Stomach (tissue), 9 donors: Measurements from ENCODE around the gene SUPT3H. TPM values are rescaled to one million over a fixed set of nuclear protein-coding genes. Genes with fewer than 3 reads are reported as not detected.

ENCODE experiments used
- DNase-seq, 2 donors: peaks; one replicate each; pipeline versions ENCODE4 v3.0.0 to v3.0.0-alpha.2; 2013 to 2019
- H3K27ac ChIP-seq, 5 donors: fragments of 200-600 bp in 4 of 5; sonication (generic) in 4 of 5; one replicate each; pipeline ENCODE4 v1.5.1; 2013 to 2019; ENCODE audit warnings: mild to moderate bottlenecking in 1 of 5, moderate library complexity in 1 of 5
- H3K27me3 ChIP-seq, 3 donors: fragments of 200-600 bp; sonication (generic); one replicate each; pipeline ENCODE4 v1.5.1; 2017 to 2019; ENCODE audit warnings: mixed run types in 1 of 3
- H3K36me3 ChIP-seq, 4 donors: fragments of 200-600 bp; sonication (generic); 1 replicate in 3 of 4; 2 replicates in 1 of 4; pipeline ENCODE4 v1.5.1; 2016 to 2019
- H3K4me1 ChIP-seq, 4 donors: fragments of 200-600 bp; sonication (generic); one replicate each; pipeline ENCODE4 v1.5.1; 2016 to 2019
- H3K4me3 ChIP-seq, 4 donors: fragments of 200-600 bp; sonication (generic) in 3 of 4; one replicate each; pipeline ENCODE4 v1.5.1; 2016 to 2019; ENCODE audit warnings: mild to moderate bottlenecking in 1 of 4
- H3K9me3 ChIP-seq, 4 donors: fragments of 200-600 bp; sonication (generic); one replicate each; pipeline ENCODE4 v1.5.1; 2016 to 2019
- CTCF ChIP-seq, 7 experiments: fragments of 450-650 bp in 4 of 7; fragments of 200-600 bp in 3 of 7; sonication (generic) in 3 of 7; IDR thresholded peaks; one replicate each; pipeline ENCODE4 v1.5.1; 2016 to 2019; ENCODE audit warnings: antibody characterized with exemption in 7 of 7, control low read depth in 2 of 7, mild to moderate bottlenecking in 1 of 7
- EP300 ChIP-seq: sonication (generic); formaldehyde crosslinking; IDR thresholded peaks from one replicate; pipeline ENCODE4 v1.6.1; 2017; ENCODE audit warnings: antibody characterized with exemption
- POLR2A ChIP-seq, 4 donors: fragments of 450-650 bp; IDR thresholded peaks; one replicate each; pipeline ENCODE4 v1.6.1; 2016; ENCODE audit warnings: antibody characterized with exemption in 4 of 4, control low read depth in 2 of 4, mild to moderate bottlenecking in 1 of 4, moderate library complexity in 1 of 4
- POLR2AphosphoS5 ChIP-seq, 3 donors: sonication (generic); formaldehyde crosslinking; IDR thresholded peaks; one replicate each; pipeline ENCODE4 v1.6.1; 2016; ENCODE audit warnings: antibody characterized with exemption in 3 of 3
- WGBS, 5 donors: extraction: QIAGEN DNeasy Blood & Tissue Kit in 3 of 5; methylation state at CpG; one replicate each; pipeline versions ENCODE4 v1.1.5 to v1.1.7; 2013 to 2018; 5-methylcytosine and 5-hydroxymethylcytosine counted together
- intact Hi-C: fragments of 100-400 bp; cut with DNase I; formaldehyde crosslinking; loops from one replicate; pipeline ENCODE4 v1.15.1; 2023; ENCODE audit warnings: low total_unique reads
- polyA plus RNA-seq, 3 donors: library from polyadenylated mRNA; stranded (reverse); fragments of 200-250 nt; gene quantifications; one replicate each; pipeline ENCODE4 v1.2.3, GENCODE V29; 2013
- total RNA-seq, 5 donors: library from RNA; depleted of rRNA; stranded (reverse); fragments of >200 nt; gene quantifications; one replicate each; pipeline versions ENCODE4 v1.1.0 to v1.2.3, GENCODE V29; 2014 to 2016
- donor health status: healthy with polysubstance abuse.
- donor health status: Bipolar disorder and iron deficiency.
- donor health status: healthy.

SUPT3H gene
- total and polyA plus RNA-seq, 8 donors, result 0.29 to 16.2 (median 4.0) TPM; not detected in 1

GRCh38 chr6:45170309-45170708, 207.4 kb downstream of the SUPT3H start:
- DNase-seq, result no peak
- Histone ChIP-seq H3K27me3 (no peaks in the 10 kb centered on the region), H3K9me3 (no peaks in the 10 kb centered on the region), H3K4me1 (no peaks in the 10 kb centered on the region), H3K4me3 (no peak overlapping the region), H3K36me3 (no peaks in the 10 kb centered on the region), H3K27ac (no peak overlapping the region)
- TF ChIP-seq EP300, result no peak
- TF ChIP-seq CTCF (IDR thresholded peaks at IDR 0.05), result no peak
- no peak for TF ChIP-seq POLR2AphosphoS5 (IDR thresholded peaks at IDR 0.05)
- TF ChIP-seq POLR2A (IDR thresholded peaks at IDR 0.05), result no peak
- intact Hi-C loops, result no loop called here
- 74 to 89% (median 82%) methylated on average over 2 of the region's 2 CpGs for WGBS, 5 donors

GRCh38 chr6:45169815-45170214, 207.9 kb downstream of the SUPT3H start:
- 71 to 84% (median 80%) methylated on average over 2 of the region's 2 CpGs for WGBS, 5 donors
- H3K36me3 ChIP-seq, result no peaks in the 10 kb centered on the region
- no peak overlapping the region for H3K4me3 ChIP-seq
- no peak for TF ChIP-seq EP300
- TF ChIP-seq POLR2AphosphoS5 (IDR thresholded peaks at IDR 0.05), result no peak
- no peak for TF ChIP-seq CTCF (IDR thresholded peaks at IDR 0.05)
- no peak for TF ChIP-seq POLR2A (IDR thresholded peaks at IDR 0.05)
- H3K27ac ChIP-seq, result no peak overlapping the region
- no peaks in the 10 kb centered on the region for H3K27me3 ChIP-seq
- no peaks in the 10 kb centered on the region for H3K4me1 ChIP-seq
- no peaks in the 10 kb centered on the region for H3K9me3 ChIP-seq
- DNase-seq, result no peak
- intact Hi-C loops, result no loop called here

GRCh38 chr6:45163952-45164766, 213.6 kb downstream of the SUPT3H start:
- WGBS, 5 donors, result 85 to 97% (median 88%) methylated on average over 3 of the region's 3 CpGs
- Histone ChIP-seq H3K27me3 (no peaks in the 10 kb centered on the region), H3K4me3 (no peak overlapping the region), H3K9me3 (no peaks in the 10 kb centered on the region), H3K27ac (no peak overlapping the region), H3K36me3 (no peaks in the 10 kb centered on the region), H3K4me1 (no peaks in the 10 kb centered on the region)
- intact Hi-C loops, result no loop called here
- no peak for TF ChIP-seq POLR2AphosphoS5 (IDR thresholded peaks at IDR 0.05)
- no peak for DNase-seq

GRCh38 chr6:45160305-45160704, 217.4 kb downstream of the SUPT3H start:
- DNase-seq, result no peak
- 91 to 96% (median 94%) methylated on average over 4 of the region's 4 CpGs for WGBS, 5 donors
- H3K4me3 ChIP-seq, result no peak overlapping the region
- no peaks in the 10 kb centered on the region for H3K36me3 ChIP-seq
- no peaks in the 10 kb centered on the region for H3K27me3 ChIP-seq
- H3K9me3 ChIP-seq, result no peaks in the 10 kb centered on the region
- intact Hi-C loops, result no loop called here
- no peaks in the 10 kb centered on the region for H3K4me1 ChIP-seq
- no peak for TF ChIP-seq POLR2A (IDR thresholded peaks at IDR 0.05)
- TF ChIP-seq CTCF (IDR thresholded peaks at IDR 0.05), result no peak
- no peak for TF ChIP-seq POLR2AphosphoS5 (IDR thresholded peaks at IDR 0.05)
- no peak for TF ChIP-seq EP300
- H3K27ac ChIP-seq, result no peak overlapping the region

- Histone ChIP-seq H3K9me3 (no peaks in the 10 kb centered on the region), H3K4me3 (no peak overlapping the region), H3K36me3 (no peaks in the 10 kb centered on the region), H3K4me1 (no peaks in the 10 kb centered on the region), H3K27ac (no peak overlapping the region), H3K27me3 (no peaks in the 10 kb centered on the region)
- WGBS, 5 donors, result 50 to 71% (median 62%) methylated on average over 2 of the region's 2 CpGs
- peak in 1 of 2 donors; percentile 51 for DNase-seq
- no peak for TF ChIP-seq EP300
- TF ChIP-seq POLR2A (IDR thresholded peaks at IDR 0.05), result no peak
- TF ChIP-seq CTCF (IDR thresholded peaks at IDR 0.05), result no peak
- intact Hi-C loops, result no loop called here
Observed at GRCh38 chr6:45156075-45156474, 221.7 kb downstream of the SUPT3H start.
